ENCODE measurements around the gene BRAF. TPM values are rescaled to one million over a fixed set of nuclear protein-coding genes. Genes with fewer than 3 reads are reported as not detected.
A peak's percentile ranks its signal among the peaks of the same experiment; 100 is the strongest.

Gene BRAF
- total RNA-seq, 2 donors from 2014 or later = 45.7 to 46.7 TPM

- no peak for TF ChIP-seq CTCF (conservative IDR thresholded peaks at IDR 0.05)
- Mint-ChIP-seq H3K36me3 (ENCODE audit: low read depth) (peaks cover 14% of the 10 kb centered on the region), H3K9me3 (no peaks in the 10 kb centered on the region), H3K27me3 (ENCODE audit: insufficient read depth) (no peaks in the 10 kb centered on the region), H3K27ac (peak overlapping the region; percentile 49), H3K4me3 (no peak overlapping the region), H3K4me1 (peaks cover 14% of the 10 kb centered on the region)
- DNase-seq = no peak
- Histone ChIP-seq H3K36me3 (ENCODE audit: control insufficient read depth, insufficient read depth, low read length) (peaks cover 11% of the 10 kb centered on the region), H3K9ac (ENCODE audit: extremely low read depth, low read length, poor library complexity, severe bottlenecking) (no peak overlapping the region), H3K27me3 (ENCODE audit: control insufficient read depth, insufficient read depth, low read length, poor library complexity, severe bottlenecking) (no peaks in the 10 kb centered on the region), H3K9me3 (ENCODE audit: control insufficient read depth, low read length) (peaks cover under 1% of the 10 kb centered on the region), H3K4me3 (ENCODE audit: low read length) (no peak overlapping the region), H3K27ac (ENCODE audit: low read depth, low read length) (no peak overlapping the region), H3K4me1 (ENCODE audit: control insufficient read depth, insufficient read depth, low read length) (peaks cover 7% of the 10 kb centered on the region)
- WGBS, 2 experiments (ENCODE audit: insufficient coverage in 1 of 2, insufficient read length in 1 of 2) = 55% methylated on average over 3 of the region's 3 CpGs; no CpG with 5 or more reads in 1 of the 2 experiments
Measured at GRCh38 chr7:140754506-140754905, 170.2 kb downstream of the BRAF start.

- WGBS, 2 experiments (ENCODE audit: insufficient coverage in 1 of 2, insufficient read length in 1 of 2) = 89 to 100% methylated on average over 1 of the region's 1 CpG
- Mint-ChIP-seq H3K9me3 (no peaks in the 10 kb centered on the region), H3K27ac (no peak overlapping the region), H3K4me3 (no peak overlapping the region), H3K4me1 (peaks cover 14% of the 10 kb centered on the region), H3K27me3 (ENCODE audit: insufficient read depth) (no peaks in the 10 kb centered on the region), H3K36me3 (ENCODE audit: low read depth) (peaks cover 11% of the 10 kb centered on the region)
- Histone ChIP-seq H3K9ac (ENCODE audit: extremely low read depth, low read length, poor library complexity, severe bottlenecking) (no peak overlapping the region), H3K27ac (ENCODE audit: low read depth, low read length) (no peak overlapping the region), H3K4me3 (ENCODE audit: low read length) (no peak overlapping the region), H3K9me3 (ENCODE audit: control insufficient read depth, low read length) (no peaks in the 10 kb centered on the region), H3K27me3 (ENCODE audit: control insufficient read depth, insufficient read depth, low read length, poor library complexity, severe bottlenecking) (no peaks in the 10 kb centered on the region), H3K36me3 (ENCODE audit: control insufficient read depth, insufficient read depth, low read length) (peaks cover 13% of the 10 kb centered on the region), H3K4me1 (ENCODE audit: control insufficient read depth, insufficient read depth, low read length) (peaks cover 7% of the 10 kb centered on the region)
- no peak for DNase-seq
- no peak for TF ChIP-seq CTCF (conservative IDR thresholded peaks at IDR 0.05)
Measured at GRCh38 chr7:140752533-140752932, 172.2 kb downstream of the BRAF start.

- Mint-ChIP-seq H3K27me3 (ENCODE audit: insufficient read depth) (no peaks in the 10 kb centered on the region), H3K36me3 (ENCODE audit: low read depth) (peaks cover 31% of the 10 kb centered on the region), H3K27ac (no peak overlapping the region), H3K4me1 (peaks cover 3% of the 10 kb centered on the region), H3K9me3 (no peaks in the 10 kb centered on the region), H3K4me3 (no peak overlapping the region)
- Histone ChIP-seq H3K36me3 (ENCODE audit: control insufficient read depth, insufficient read depth, low read length) (peaks cover 31% of the 10 kb centered on the region), H3K9me3 (ENCODE audit: control insufficient read depth, low read length) (no peaks in the 10 kb centered on the region), H3K27ac (ENCODE audit: low read depth, low read length) (no peak overlapping the region), H3K4me3 (ENCODE audit: low read length) (no peak overlapping the region), H3K27me3 (ENCODE audit: control insufficient read depth, insufficient read depth, low read length, poor library complexity, severe bottlenecking) (no peaks in the 10 kb centered on the region), H3K4me1 (ENCODE audit: control insufficient read depth, insufficient read depth, low read length) (no peaks in the 10 kb centered on the region), H3K9ac (ENCODE audit: extremely low read depth, low read length, poor library complexity, severe bottlenecking) (no peak overlapping the region)
- DNase-seq = no peak
- no peak for TF ChIP-seq CTCF (conservative IDR thresholded peaks at IDR 0.05)
- 92 to 100% methylated on average over 1 to 2 of the region's 2 CpGs for WGBS, 2 experiments (ENCODE audit: insufficient coverage in 1 of 2, insufficient read length in 1 of 2)
Measured at GRCh38 chr7:140746751-140747150, 178.0 kb downstream of the BRAF start.

Measured in endodermal cell (in vitro differentiated cells).